HG02943 (cell line): ENCODE measurements around the gene BLOC1S6.
A peak's percentile ranks its signal among the peaks of the same experiment; 100 is the strongest.
"Not testable (repeated sequence)": the region's sequence is repeated elsewhere in the genome, so short reads cannot be mapped to it uniquely, and the experiment has no call there.

Experiments used
- ATAC-seq: cut with Tn5 transposase; IDR thresholded peaks from one replicate; pipeline ENCODE4 v1.9.1; 2021; ENCODE audit warnings: mild to moderate bottlenecking, low read depth, moderate library complexity; ENCODE audit not compliant: unreplicated experiment

BLOC1S6 gene

DNA sequence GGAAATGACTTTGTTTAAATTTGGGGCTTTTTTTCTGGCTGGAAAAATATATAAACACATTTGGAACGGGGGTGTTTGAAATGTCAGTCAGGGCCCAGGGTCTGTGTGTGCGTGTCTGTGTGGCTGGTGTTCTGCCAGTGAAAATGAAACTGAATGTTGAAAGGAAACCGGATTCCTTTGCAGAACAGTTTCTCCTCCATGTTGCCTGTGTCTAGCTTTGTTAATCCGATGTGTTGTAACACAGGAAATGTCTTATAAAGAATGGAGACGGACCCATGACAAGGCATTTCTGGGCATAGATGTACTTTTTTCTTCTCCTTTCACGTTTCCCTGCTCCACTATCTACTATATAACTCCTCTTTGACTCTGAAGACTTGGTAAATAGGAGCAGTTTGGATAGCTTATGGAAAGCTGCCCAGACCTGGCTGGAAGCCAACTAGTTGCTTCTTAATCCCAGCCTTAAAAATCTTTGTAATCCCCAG is 50.4 kb downstream of the BLOC1S6 start:
- ATAC-seq: peak; percentile 43

- ATAC-seq: no peak
These were observed 53.4 kb downstream of the BLOC1S6 start for GRCh38 chr15:45640616-45641015.

GRCh38 chr15:45641374-45641781 is 54.2 kb downstream of the BLOC1S6 start:
- ATAC-seq: no peak

DNA sequence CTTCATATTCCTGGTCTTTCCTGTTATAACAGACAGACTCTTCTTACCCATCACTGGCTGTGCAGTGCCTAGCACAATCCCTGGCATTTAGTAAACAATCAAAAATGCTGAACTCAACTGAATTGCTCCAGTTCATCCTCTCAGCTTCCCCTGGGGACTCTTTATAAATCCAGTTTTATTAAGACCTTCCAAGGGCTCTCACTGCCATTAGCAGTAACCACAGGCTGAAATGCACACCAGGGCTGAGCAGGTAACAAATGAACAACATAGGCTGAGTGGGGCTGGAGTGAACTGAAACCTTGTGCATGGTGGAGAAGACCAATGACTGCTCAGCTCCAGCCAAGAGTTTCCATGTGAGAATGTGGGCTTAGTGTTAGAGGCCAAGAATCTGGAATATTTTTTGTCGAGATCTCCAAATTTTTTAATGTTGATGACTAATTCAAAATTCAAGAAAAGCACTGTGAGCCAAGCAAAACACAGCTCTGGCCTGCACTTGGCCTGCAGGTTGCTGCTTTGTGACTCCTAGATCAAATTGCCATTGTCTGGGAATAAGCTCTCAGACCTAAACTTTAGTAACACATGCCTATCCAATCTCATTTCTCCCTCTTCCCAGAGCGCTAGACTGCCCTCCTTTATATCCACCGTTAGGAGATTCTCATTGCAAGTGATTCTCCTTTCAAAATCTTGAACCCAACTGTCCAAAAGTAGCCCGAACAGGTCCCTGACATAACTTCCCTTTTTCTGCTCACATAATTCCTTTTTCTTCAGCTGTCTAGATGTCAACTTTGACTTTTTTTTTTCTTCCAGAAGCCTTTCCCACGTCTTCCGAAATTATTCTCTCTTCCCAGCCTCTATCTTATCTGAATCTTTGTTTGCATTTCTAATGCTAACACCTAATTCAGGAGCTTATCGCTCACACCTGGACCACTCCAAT is 55.1 kb downstream of the BLOC1S6 start:
- ATAC-seq: no peak

GRCh38 chr15:45644437-45644836 is 57.3 kb downstream of the BLOC1S6 start:
- ATAC-seq: no peak

- ATAC-seq: no peak
These were observed 58.1 kb downstream of the BLOC1S6 start for GRCh38 chr15:45645026-45645980.

GRCh38 chr15:45646220-45646619 is 59.0 kb downstream of the BLOC1S6 start:
- no peak for ATAC-seq

GRCh38 chr15:45647828-45648227 is 60.6 kb downstream of the BLOC1S6 start:
- ATAC-seq: no peak

- ATAC-seq: no peak
These were observed 61.5 kb downstream of the BLOC1S6 start for GRCh38 chr15:45648521-45649200.

DNA sequence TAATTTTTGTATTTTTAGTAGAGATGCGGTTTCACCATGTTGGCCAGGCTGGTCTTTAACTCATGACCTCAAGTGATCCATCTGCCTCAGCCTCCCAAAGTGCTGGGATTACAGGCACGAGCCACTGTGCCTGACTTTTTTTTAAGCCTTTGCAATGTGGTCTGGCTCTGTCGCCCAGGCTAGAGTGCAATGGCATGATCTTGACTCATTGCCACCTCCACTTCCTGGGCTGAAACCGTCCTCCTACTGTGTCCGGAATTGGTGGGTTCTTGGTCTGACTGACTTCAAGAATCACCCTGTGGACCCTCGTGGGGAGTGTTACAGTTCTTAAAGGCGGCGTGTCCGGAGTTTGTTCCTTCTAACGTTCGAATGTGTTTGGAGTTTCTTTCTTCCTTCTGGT is 62.8 kb downstream of the BLOC1S6 start:
- not testable (repeated sequence) for ATAC-seq

DNA sequence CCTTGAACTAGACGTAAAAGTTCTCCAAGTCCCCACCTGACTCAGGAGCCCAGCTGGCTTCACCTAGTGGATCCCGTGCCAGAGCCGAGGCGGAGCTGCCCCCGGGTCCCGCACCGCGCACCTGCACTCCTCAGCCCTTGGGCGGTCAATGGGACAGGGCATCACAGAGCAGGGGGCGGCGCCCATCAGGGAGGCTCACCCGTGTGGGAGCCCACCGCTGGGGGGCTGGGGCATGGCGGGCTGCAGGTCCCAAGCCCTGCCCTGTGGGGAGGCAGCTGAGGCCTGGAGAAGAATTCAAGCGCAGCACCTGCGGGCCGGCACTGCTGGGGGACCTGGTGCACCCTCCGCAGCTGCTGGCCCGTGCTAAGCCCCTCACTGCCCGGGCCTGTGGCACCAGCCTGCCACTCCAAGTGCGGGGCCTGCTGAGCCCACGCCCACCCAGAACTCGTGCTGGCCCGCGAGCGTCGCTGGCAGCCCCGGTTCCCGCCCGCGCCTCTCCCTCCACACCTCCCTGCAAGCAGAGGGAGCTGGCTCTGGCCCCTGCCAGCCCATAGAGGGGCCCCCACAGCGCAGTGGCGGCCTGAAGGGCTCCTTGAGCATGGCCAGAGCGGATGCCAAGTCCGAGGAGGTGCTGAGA is 63.8 kb downstream of the BLOC1S6 start:
- no peak for ATAC-seq

GRCh38 chr15:45653702-45654424 is 66.7 kb downstream of the BLOC1S6 start:
- ATAC-seq: no peak

DNA sequence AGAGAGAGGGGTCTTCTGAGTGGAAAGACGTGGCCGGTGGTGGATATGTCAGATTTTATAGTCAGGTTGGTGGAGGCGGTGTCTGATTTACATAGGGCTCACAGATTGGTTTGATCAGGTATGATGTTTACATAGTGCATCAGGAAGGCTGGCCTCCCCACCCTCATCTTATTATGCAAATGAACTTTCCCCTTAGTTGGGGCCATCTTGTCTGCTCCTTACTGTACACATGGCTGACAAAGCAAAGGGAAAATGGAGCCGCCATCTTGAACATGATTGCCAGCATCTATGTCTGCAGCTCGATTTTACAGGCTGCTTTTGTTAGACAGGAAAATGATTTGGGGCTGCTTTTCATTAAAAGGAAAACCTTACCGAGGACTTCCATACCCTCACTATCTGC is 67.6 kb downstream of the BLOC1S6 start:
- ATAC-seq: no peak

GRCh38 chr15:45657254-45657653 is 70.1 kb downstream of the BLOC1S6 start:
- no peak for ATAC-seq

DNA sequence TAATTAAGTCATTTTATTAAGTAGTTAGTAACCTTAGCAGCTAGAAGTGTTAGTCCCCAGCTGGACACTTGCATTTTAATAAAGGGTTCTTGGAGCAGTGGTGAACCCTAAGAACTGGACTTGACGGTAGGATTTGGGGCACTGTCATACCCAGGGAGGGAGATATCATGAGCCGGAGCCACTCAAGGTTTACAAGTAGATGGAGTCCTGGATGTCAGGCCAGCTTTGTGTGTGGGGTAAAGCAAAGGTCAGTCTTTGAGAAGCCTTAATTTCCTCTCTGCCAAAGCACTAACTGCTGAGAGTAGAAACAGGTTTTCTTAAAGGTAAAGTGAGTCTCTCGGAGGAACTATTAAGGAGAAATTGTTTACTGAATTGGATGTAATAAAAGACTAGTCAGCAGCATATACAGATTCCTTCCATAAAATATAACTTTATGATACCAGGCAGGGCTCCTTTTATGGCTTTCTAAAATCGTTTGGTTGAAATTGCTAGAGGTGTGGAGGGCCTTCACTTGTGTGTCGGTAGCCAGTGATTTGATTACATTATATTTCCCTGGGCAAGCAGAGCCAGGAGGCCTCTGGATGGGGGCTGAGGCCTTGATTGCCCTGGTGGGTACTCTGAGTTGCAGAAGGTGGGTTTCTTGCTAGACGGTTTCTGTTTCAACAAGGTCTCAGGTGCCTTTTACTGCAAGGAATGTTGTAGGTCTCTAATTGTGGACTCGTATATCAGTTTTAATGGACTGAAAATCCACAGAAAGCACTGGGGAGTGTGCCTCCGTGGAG is 70.8 kb downstream of the BLOC1S6 start:
- no peak for ATAC-seq
